GM19025 (cell line): Measurements from ENCODE around the gene GPR153.

ENCODE experiments used
- ATAC-seq: cut with Tn5 transposase; IDR thresholded peaks from one replicate; pipeline ENCODE4 v1.9.1; 2021; ENCODE audit warnings: mild to moderate bottlenecking, low read depth, moderate library complexity; ENCODE audit not compliant: unreplicated experiment

Gene GPR153

DNA sequence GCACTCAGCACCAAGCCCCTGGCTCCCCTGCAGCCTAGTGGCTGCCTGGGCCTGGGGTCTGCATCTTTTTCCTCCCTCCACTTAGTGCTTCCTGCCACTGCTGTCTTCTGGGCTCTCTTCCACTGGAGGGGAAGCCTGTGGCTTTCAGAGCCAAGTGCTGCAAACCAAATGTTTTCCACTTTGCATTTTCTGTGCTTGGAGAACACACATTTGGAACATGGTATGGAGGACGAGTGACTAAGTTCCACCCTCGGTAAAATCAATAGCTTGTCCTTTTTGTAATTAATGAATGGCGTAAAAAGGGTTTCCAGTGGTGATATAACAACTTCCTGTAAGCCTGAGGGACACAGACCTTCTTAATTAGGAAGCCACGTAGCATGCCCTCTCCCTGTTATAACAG lies 10.1 kb upstream of the GPR153 start:
- ATAC-seq, result no peak

DNA sequence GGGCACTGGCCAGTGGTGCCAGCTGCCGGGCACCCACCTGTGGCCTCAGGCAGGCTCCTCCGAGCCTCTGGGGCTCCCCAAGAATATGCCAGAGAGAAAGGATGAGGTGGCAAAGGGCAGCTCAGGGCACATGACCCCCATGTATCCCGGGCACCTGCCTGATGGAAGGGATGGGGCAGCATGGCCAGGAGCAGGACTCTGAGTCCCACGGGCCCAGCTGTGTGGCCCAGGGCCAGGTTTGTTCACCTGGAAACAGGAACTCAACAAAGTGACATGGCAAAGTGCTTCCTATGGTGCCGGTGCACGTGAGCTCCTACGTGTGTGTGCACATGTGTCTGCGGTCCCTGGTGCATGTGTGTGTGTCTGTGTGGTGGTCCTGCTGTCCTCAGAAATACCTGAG lies 9.5 kb upstream of the GPR153 start:
- no peak for ATAC-seq

DNA sequence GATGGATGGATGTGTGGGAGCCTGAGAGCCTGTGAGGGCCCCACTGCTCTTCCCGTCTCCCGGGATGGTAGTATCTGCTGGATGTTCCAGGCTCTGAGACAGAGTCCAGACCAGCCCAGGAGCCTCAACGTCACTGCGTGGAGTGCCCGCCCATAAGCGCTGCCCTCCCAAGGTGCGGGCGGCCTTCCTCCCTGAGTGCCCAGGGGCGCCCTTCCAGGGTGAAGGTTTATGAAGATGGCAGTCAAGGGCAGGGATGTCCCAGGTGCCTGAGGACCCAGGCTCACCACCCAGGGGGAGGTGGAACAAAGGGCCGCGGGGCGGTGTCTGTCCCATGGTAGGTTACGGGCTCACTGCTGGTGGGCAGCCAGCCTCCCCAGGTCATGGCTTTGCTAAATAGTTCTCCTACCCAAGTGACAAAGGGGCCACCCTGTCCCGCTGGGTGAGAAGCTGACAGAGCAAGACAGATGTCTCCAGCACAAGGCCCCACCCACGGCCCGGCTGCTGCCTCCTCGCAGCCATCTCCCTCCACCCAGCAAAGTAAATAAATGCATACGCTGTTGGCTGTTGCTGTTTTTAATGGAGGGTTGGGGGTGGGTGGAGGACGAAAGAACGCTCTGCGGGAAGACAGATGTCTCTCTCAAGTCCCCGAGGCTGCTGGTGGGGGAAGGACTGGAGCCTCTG lies 9.0 kb upstream of the GPR153 start:
- no peak for ATAC-seq

DNA sequence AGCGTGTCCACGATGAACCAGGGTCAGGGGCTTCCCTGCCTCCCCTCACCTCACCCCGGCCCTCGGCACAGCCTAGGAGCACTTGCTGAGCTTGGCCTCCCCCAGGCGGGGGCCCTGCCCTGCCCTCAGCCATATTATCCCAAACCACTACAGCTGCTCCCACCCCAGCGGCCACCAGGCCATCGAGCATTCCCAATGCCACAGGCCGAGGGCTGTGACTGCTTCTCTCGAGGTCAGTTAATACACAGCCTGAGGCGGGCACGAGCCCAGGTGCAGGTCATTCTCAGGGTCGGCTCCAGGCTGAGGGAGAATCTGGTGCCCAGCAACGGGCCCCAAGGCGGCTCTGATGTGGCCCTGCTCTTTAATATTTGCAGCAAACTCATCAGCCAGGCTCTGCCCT lies 8.4 kb upstream of the GPR153 start:
- no peak for ATAC-seq

DNA sequence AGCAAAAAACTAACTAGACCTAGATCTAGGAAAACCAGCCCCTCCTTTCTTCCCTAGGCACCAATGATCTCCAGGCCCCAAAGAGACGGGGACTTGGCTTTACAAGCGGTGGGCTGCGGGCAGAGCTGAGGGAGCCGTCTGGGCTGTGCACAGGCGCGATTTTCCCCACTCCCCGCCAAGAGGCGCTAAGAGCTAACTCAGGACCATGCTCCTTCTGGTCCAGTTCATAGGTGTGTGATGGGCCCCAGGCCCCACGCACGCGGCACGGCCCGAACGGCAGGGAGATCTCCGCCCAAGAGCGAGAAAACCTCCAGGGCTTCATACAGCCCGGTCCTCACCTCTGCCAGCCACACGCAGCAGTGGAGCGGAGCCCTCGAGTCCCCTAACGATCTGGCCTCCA lies 7.5 kb upstream of the GPR153 start:
- ATAC-seq, result no peak

DNA sequence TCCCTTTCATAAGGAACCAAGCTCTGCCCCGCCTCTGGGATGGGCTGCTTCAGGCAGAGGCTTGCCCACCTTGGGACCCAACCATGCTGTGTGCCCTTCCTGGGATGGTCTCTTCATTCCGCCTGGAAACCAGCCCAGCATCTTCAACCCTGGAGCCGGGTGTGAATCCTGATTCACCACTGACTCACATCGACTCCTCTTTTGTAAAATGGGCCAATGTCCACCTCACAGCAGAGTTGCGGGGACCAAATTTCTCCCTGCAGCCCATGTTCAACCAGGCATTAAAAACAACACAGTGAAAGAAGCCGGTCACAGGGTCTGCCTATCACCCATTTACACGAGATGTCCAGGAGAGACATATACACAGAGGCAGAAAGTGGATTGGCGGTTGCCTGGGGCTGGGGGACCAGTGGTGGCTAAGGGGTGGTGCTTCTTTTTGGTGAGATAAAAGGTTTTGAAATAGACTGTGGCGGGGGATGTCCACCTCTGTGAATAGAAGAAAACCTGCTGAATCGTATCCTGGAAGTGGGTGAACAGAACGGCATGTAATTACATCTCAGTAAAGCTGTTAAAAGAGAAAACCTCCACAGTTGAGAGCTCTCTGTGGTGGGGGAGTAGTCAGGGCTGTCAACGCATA lies 6.9 kb upstream of the GPR153 start:
- no peak for ATAC-seq

DNA sequence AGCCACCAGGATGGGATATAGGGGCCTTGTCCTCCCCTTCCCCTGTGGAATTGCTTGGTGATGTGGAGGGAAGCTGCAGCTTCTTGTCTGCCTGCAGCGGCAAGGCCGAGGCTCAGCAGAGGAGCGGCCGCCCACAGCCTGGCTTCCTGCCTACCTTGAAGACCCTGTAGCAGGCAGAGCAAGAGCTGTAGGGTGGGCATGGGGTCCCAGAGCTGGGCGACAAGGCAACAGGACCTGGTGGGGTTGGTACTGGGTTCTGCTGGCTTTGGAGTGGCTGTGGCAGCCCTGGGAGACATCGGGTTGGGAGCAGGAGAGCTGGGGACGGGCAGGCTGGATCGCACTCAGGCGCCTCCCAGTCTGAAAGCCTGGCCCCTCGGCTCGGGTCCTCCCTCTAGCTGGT lies 5.7 kb upstream of the GPR153 start:
- no peak for ATAC-seq

DNA sequence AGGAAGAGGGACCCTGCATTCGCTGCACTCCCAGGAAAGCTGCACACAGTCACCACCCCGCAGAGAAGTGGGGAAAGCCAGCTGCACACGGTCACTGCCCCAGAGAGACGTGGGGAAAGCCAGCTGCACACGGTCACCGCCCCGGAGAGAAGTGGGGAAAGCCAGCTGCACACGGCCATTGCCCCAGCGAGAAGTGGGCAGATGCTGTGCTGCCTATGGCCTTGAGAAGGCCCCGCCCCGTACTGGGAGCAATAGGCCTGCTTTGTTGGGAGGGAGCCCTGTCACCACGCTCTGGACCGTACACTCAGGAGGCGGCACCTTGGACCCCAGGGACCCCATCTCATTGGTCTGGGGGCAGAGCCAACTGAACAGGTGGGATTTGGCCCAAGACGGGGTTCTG lies 4.3 kb upstream of the GPR153 start:
- ATAC-seq, result no peak

DNA sequence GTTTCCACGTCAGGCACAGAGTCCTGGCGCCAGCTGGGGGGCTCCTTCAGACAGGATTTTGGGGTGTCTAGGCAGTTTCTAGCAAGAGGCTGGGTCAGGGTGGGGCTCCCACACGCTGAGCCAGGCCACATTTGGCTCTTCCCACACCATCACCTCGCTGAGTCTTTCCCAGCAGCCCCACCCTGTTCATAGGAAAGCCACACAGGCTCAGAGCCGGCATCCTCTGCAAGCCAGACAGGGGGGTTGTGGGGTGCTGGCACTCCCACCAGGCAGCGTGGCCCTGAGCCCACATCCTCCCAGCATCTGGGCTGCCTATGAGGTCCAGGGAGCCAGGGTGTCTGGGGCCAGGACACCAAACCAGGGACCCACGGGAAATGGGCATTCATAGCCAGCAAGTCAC lies 2.8 kb upstream of the GPR153 start:
- ATAC-seq, result no peak

DNA sequence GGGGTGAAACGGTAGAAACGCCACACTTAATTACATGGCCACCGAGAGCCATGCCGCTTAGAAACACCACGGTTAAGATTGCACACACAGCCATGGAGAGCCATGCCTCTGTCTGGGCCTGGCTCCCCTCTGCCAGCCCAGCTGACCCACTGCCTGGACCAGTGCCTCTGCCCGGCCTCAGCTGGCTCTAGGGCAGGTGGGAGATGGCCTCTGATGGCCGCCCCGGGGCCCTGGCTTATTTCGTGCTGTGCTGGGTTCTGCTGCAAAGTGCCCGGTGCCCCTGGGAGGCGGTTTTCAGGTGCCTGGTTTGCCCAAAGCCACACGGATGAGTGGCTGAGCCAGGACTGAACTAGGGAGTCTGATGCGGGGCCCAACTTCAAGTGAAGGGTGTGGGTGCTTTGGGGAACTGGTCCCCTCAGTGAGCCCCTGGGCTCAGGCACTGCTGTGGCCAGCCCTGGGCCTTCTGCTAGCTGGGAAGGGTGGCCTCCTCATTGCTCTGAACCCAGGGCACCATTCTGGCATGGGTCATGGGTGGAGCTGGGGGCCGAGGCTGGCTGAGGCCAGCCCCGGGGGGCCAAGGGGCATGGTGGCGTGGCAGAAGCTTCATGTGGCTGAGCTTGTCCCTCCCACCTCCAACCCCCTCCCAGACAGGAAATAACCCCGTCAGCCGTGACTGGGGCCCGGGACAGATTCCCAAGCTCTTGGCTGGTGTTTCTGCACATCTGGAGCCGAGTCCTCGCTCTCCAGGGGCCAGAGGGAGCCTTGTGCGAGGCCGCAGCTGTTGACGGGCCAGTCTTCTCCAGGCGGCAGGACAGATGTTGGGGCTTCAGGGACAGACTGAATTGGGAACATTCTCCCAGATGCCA lies 1.9 kb upstream of the GPR153 start:
- ATAC-seq, result no peak

DNA sequence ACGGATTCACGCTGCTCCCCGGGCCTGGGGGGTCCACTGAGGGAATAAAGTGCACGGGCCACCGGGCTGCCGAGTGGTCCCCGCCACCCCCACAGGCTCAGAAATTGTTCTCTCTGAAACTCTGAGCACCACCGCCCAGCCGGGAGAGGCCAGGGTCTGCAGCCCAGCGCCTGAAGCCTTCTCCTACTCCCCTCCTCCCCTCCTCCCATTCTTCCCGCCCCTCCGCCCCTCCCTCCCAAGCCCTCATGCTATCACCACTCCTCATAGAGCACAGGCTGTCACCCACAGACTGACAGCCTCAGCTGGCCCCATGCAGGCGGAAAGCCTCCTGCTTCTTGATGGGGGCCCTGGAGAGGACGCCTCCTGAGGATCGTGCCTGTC lies 707 bp upstream of the GPR153 start:
- ATAC-seq, result no peak

DNA sequence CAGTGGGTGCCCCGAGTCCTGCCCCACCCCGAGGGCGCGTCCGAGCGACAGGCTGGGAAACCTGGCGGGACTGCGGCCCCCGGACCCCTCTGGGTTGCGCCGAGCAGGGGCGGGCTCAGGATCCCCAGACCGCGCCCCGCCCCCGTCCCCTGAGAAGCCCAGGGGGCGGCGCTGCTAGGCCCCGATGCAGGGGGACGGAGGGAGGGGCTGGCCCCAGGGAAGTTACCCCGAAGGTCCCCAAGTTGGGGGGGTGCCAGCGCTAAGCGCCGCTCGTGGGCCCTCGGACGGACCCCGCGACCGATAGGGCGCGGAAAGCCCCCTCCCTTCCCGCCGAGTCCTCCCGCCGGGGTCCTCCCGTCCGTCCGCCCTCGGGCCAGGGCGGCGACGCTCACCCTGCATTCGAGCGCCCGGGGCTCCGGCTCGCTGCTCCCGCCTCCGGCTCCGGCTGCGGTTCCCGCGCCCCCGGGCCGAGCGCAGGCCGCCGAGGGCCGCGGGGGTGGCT lies 414 bp downstream of the GPR153 start:
- peak; percentile 18 for ATAC-seq

DNA sequence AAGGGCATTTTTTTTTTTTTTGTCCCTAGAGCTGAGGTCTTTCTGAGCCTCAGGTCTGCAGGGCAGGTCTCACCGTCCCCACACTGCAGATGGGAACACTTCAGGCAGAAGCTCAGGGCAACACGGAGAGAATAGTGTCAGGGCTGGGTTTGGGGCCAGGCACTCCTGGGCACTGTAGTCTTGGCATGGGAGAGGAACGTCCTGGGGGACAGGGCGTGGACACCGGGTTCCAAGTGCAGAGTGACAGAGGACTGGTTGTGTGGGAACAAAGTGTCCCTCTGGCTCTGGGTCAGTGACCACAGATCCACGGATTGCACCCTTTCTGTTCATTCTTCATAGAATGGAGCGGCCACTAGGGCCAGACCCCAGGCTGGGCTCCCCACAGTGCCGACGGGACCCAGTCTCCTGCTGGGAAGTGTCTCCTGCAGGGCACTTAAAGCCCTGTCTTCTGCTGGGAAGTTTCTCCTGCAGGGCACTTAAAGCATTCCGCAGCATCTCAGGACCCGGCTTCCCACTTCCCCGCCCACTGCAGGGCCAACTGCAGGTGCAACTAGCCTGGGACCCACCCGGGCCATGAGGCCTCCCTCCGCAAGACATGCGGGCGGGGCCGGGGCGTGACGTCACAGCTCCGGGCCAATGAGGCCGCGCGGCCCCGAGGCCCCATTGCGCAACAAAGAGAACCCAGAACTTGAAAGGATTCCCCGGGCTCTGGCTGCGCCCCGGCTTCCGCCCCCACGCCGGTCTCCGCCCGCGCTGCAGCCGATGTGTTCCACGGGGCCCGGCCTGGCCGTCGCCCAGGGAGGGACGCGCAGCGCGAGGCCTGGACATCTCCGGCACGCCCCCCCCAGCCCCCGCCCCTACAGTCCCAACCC lies 1.2 kb downstream of the GPR153 start:
- ATAC-seq, result no peak

DNA sequence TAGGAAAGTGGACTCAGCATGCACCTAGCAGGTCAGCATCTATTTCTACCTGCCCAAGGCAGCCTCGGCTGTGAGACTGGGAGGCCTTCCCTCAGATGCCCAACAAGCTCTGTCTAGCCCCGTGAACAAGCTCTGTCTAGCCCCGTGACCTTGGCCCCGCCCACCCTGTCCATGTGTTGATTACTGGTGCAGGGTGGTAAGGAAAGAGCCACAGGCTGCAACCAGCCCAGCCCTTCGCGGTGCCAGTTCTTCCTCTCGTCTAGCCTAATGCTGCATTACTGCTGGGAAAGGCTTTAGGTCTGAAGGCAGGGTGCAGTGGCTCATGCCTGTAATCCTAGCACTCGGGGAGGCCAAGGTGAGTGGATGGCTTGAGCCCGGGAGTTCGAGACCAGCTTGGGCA lies 2.2 kb downstream of the GPR153 start:
- no peak for ATAC-seq

DNA sequence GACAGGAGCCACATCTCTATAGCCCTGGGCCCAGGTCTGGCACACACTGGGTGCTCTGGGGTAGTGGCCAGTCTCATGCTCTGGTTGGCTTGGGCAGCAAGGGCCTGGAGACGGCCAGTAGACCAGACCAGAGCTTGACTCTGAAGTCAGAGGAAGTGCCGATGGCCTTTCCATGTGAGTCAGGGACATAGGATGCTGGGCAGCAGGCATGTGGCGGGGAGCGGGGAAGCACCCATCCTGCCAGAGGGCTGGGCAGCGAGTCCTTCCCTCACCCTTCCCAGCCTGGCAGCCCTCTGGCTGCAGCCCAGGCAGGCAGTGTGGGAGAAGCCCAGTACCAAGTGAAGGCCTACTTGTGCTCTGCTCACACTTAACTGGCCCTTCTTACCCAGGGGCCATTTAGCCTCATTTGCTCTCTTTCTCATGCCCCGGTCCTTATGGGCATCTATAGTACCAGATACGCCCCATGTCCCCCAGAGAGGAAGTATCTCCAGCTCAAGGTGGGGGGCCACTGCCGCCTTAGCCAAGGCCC lies 3.3 kb downstream of the GPR153 start:
- ATAC-seq, result no peak

DNA sequence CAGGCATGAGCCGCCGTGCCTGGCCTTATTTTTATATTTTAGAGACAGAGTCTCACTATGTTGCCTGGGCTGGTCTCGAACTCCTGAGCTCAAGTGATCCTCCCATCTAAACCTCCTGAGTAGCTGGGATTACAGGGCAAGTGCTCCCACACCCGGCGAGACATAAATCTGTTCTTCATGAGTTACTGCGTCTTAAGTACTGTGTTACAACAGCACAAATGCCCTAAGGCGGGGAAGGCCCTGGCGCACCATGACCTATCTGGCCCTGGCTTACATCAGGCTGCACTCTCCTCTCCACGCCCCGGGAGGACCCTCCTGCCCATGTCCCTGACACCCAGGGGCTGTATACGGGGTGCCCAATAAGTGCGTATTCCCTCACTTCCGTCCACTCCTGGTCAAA lies 4.3 kb downstream of the GPR153 start:
- ATAC-seq, result no peak

DNA sequence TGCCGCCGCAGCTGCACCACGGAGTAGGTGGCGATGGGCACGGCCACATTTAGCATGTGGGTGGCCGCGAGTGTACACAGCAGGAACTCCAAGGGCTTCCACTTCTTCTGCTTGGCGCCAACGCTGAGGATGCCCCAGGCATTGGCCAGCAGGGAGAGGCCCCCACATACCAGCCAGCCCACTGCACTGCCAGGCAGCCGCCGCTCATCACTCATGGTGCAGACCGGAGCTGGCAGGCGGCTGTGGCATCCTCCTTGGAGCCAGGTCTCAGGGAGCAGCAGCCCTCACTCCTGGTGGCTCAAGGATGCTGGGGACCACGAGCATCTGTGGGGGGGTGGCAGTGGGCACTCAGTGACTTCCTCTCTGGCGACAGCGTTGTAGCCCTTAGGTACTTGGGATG lies 6.2 kb downstream of the GPR153 start:
- no peak for ATAC-seq

DNA sequence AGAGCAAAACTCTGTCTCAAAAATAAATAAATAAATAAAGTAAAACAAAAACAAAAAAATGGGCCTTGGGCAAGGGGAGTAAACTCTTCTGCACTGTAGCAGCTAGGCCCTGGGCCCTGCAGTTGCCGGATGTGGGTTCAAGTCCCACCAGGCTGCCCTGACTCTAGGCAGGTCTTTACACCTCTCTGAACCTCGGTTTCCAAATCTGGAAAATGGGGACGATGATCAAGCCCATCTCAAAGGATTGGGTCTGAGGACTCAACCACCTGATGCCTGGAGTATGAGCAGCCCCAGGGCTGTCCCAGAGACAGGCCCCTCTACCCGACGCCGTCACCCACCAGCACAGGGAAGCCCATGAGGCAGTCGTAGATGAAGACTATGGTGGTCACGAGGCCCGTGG lies 7.5 kb downstream of the GPR153 start:
- no peak for ATAC-seq

DNA sequence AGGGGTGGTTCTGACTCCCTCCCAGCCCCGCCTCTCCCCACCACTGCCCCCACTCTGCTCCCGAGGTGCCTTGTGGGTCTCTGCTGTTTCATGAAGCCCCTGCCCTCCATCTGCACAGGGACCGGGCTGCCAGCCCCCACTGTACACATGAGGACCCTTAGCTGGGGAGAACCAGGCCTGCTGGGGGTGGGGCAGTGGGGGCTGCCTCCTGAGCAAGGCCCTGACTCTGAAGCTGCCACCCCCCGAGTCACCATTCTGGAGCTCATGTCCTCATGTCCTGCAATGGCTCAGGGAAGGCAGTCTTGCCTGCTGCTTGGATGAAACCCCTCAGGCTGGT lies 8.6 kb downstream of the GPR153 start:
- no peak for ATAC-seq

DNA sequence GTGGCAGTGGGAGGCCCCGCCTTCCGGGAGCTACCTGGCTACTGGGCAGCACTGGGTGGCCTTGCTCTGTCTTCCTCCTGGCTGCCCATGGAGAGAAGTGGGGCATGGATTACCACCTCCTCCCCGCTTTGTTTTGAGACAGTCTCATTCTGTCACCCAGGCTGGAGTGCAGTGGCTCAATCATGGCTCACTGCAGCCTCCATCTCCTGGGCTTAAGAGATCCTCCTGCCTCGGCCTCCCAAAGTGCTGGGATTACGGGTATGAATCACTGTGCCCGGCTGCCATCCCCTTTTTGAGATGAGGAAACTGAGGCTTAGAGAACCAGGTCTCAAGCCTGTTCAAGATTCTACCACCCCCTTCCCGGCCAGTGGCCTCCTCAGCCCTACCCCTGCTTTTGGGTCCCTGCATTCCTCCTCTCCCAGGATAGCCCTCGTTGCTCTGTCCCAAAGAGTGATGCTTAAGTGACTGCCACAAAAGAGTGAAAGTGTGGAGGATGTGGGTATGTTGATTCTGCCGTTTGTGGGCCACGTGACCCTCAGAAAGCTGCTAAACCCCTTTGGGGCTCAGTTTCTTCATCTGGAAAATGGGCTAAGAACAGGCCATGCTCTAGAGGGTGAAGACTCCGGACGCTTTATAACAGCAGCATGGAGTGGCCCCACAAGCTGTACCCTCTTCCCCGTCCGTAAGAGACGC lies 9.1 kb downstream of the GPR153 start:
- ATAC-seq, result no peak
